ENCODE results near the gene BNIP2.
"Not testable (repeated sequence)": the region's sequence is repeated elsewhere in the genome, so short reads cannot be mapped to it uniquely, and the experiment has no call there.

Gene BNIP2

GRCh38 chr15:59701880-59702279 is 12.8 kb upstream of the BNIP2 start:
- H3K27ac Mint-ChIP-seq, result no peak overlapping the region

GRCh38 chr15:59699810-59700431 is 10.8 kb upstream of the BNIP2 start:
- no peaks in the 10 kb centered on the region for H3K4me1 Mint-ChIP-seq

More at GRCh38 chr15:59701880-59702279, 12.8 kb upstream of the BNIP2 start:
- Mint-ChIP-seq H3K9me3 (no peaks in the 10 kb centered on the region), H3K4me3 (no peak overlapping the region), H3K36me3 (no peaks in the 10 kb centered on the region), H3K27me3 (peaks cover 4% of the 10 kb centered on the region), H3K4me1 (peaks cover 2% of the 10 kb centered on the region)
- DNase-seq (ENCODE audit: low spot score in 2 of 2), result no peak
- ATAC-seq (ENCODE audit: low read depth), result no peak

GRCh38 chr15:59698065-59698464 is 8.9 kb upstream of the BNIP2 start:
- not testable (repeated sequence) for H3K27me3 Mint-ChIP-seq; H3K4me1 Mint-ChIP-seq; H3K4me3 Mint-ChIP-seq; H3K36me3 Mint-ChIP-seq; H3K9me3 Mint-ChIP-seq; DNase-seq (ENCODE audit: low spot score in 2 of 2); H3K27ac Mint-ChIP-seq; ATAC-seq (ENCODE audit: low read depth)

More at GRCh38 chr15:59699810-59700431, 10.8 kb upstream of the BNIP2 start:
- Mint-ChIP-seq H3K9me3 (no peaks in the 10 kb centered on the region), H3K4me3 (no peak overlapping the region), H3K27me3 (peaks cover 2% of the 10 kb centered on the region), H3K27ac (no peak overlapping the region), H3K36me3 (no peaks in the 10 kb centered on the region)
- no peak for DNase-seq (ENCODE audit: low spot score in 2 of 2)
- ATAC-seq (ENCODE audit: low read depth), result no peak

- Mint-ChIP-seq H3K27ac (no peak overlapping the region), H3K27me3 (peaks cover 2% of the 10 kb centered on the region), H3K4me1 (no peaks in the 10 kb centered on the region), H3K36me3 (no peaks in the 10 kb centered on the region), H3K9me3 (no peaks in the 10 kb centered on the region), H3K4me3 (no peak overlapping the region)
- DNase-seq (ENCODE audit: low spot score in 2 of 2), result no peak
- ATAC-seq (ENCODE audit: low read depth), result no peak
Observed at GRCh38 chr15:59696332-59696731, 7.2 kb upstream of the BNIP2 start.

GRCh38 chr15:59694779-59695178 is 5.7 kb upstream of the BNIP2 start:
- Mint-ChIP-seq H3K36me3 (no peaks in the 10 kb centered on the region), H3K4me1 (peaks cover 2% of the 10 kb centered on the region), H3K9me3 (no peaks in the 10 kb centered on the region), H3K27me3 (peaks cover 2% of the 10 kb centered on the region), H3K4me3 (no peak overlapping the region), H3K27ac (no peak overlapping the region)
- ATAC-seq (ENCODE audit: low read depth) (no peak), DNase-seq (ENCODE audit: low spot score in 2 of 2) (no peak)

- Mint-ChIP-seq H3K4me3 (no peak overlapping the region), H3K9me3 (no peaks in the 10 kb centered on the region), H3K36me3 (peaks cover 3% of the 10 kb centered on the region), H3K27ac (peak overlapping the region; percentile 45), H3K4me1 (peaks cover 16% of the 10 kb centered on the region), H3K27me3 (no peaks in the 10 kb centered on the region)
- ATAC-seq (ENCODE audit: low read depth), result no peak
- DNase-seq (ENCODE audit: low spot score in 2 of 2), result peak; percentile 34 to 48
Observed at GRCh38 chr15:59691194-59691805, 2.2 kb upstream of the BNIP2 start.

GRCh38 chr15:59689626-59690236 is 611 bp upstream of the BNIP2 start:
- peaks cover 21% of the 10 kb centered on the region for H3K4me1 Mint-ChIP-seq
- ATAC-seq (ENCODE audit: low read depth), result peak; percentile 10
- H3K27me3 Mint-ChIP-seq, result no peaks in the 10 kb centered on the region
- peak; percentile 38 to 41 for DNase-seq (ENCODE audit: low spot score in 2 of 2)
- H3K27ac Mint-ChIP-seq, result peak overlapping the region; percentile 97
- H3K36me3 Mint-ChIP-seq, result peaks cover 3% of the 10 kb centered on the region
- H3K9me3 Mint-ChIP-seq, result no peaks in the 10 kb centered on the region
- H3K4me3 Mint-ChIP-seq, result peak overlapping the region; percentile 97

GRCh38 chr15:59688423-59688781 is 718 bp downstream of the BNIP2 start:
- DNase-seq (ENCODE audit: low spot score in 2 of 2) (peak in 1 of 2 donors; percentile 5), ATAC-seq (ENCODE audit: low read depth) (no peak)
- Mint-ChIP-seq H3K36me3 (peaks cover 3% of the 10 kb centered on the region), H3K9me3 (no peaks in the 10 kb centered on the region), H3K27ac (peak overlapping the region; percentile 97), H3K4me1 (peaks cover 21% of the 10 kb centered on the region), H3K27me3 (no peaks in the 10 kb centered on the region), H3K4me3 (peak overlapping the region; percentile 97)

- no peaks in the 10 kb centered on the region for H3K27me3 Mint-ChIP-seq
- ATAC-seq (ENCODE audit: low read depth), result peak; percentile 48
- no peaks in the 10 kb centered on the region for H3K9me3 Mint-ChIP-seq
- peak; percentile 36 to 57 for DNase-seq (ENCODE audit: low spot score in 2 of 2)
- peaks cover 8% of the 10 kb centered on the region for H3K36me3 Mint-ChIP-seq
- H3K4me1 Mint-ChIP-seq, result peaks cover 21% of the 10 kb centered on the region
- H3K4me3 Mint-ChIP-seq, result peak overlapping the region; percentile 97
- peak overlapping the region; percentile 97 for H3K27ac Mint-ChIP-seq
Observed at GRCh38 chr15:59687836-59688235, 1.3 kb downstream of the BNIP2 start.

GRCh38 chr15:59686389-59686788 is 2.7 kb downstream of the BNIP2 start:
- H3K4me3 Mint-ChIP-seq, result peak overlapping the region; percentile 78
- H3K27me3 Mint-ChIP-seq, result no peaks in the 10 kb centered on the region
- peak; percentile 21 for ATAC-seq (ENCODE audit: low read depth)
- DNase-seq (ENCODE audit: low spot score in 2 of 2), result peak in 1 of 2 donors; percentile 47
- H3K36me3 Mint-ChIP-seq, result peaks cover 8% of the 10 kb centered on the region
- H3K9me3 Mint-ChIP-seq, result no peaks in the 10 kb centered on the region
- peak overlapping the region; percentile 89 for H3K27ac Mint-ChIP-seq
- H3K4me1 Mint-ChIP-seq, result peaks cover 21% of the 10 kb centered on the region

- ATAC-seq (ENCODE audit: low read depth) (no peak), DNase-seq (ENCODE audit: low spot score in 2 of 2) (no peak)
- H3K4me1 Mint-ChIP-seq, result peaks cover 21% of the 10 kb centered on the region
- H3K4me3 Mint-ChIP-seq, result peak overlapping the region; percentile 78
- H3K27ac Mint-ChIP-seq, result peak overlapping the region; percentile 89
- peaks cover 8% of the 10 kb centered on the region for H3K36me3 Mint-ChIP-seq
- H3K27me3 Mint-ChIP-seq, result no peaks in the 10 kb centered on the region
- H3K9me3 Mint-ChIP-seq, result no peaks in the 10 kb centered on the region
Observed at GRCh38 chr15:59685737-59686297, 3.3 kb downstream of the BNIP2 start.

GRCh38 chr15:59680870-59681269 is 8.2 kb downstream of the BNIP2 start:
- peaks cover 20% of the 10 kb centered on the region for H3K36me3 Mint-ChIP-seq
- H3K4me3 Mint-ChIP-seq, result no peak overlapping the region

GRCh38 chr15:59680346-59680745 is 8.8 kb downstream of the BNIP2 start:
- Mint-ChIP-seq H3K9me3 (no peaks in the 10 kb centered on the region), H3K27me3 (no peaks in the 10 kb centered on the region), H3K27ac (no peak overlapping the region), H3K4me3 (no peak overlapping the region), H3K36me3 (peaks cover 20% of the 10 kb centered on the region), H3K4me1 (peaks cover under 1% of the 10 kb centered on the region)
- ATAC-seq (ENCODE audit: low read depth) (no peak), DNase-seq (ENCODE audit: low spot score in 2 of 2) (no peak)

More at GRCh38 chr15:59680870-59681269, 8.2 kb downstream of the BNIP2 start:
- Mint-ChIP-seq H3K4me1 (peaks cover 3% of the 10 kb centered on the region), H3K27me3 (no peaks in the 10 kb centered on the region), H3K27ac (no peak overlapping the region), H3K9me3 (no peaks in the 10 kb centered on the region)
- ATAC-seq (ENCODE audit: low read depth), result no peak
- DNase-seq (ENCODE audit: low spot score in 2 of 2), result no peak

GRCh38 chr15:59678620-59679019 is 10.5 kb downstream of the BNIP2 start:
- no peaks in the 10 kb centered on the region for H3K9me3 Mint-ChIP-seq
- no peaks in the 10 kb centered on the region for H3K4me1 Mint-ChIP-seq
- no peak overlapping the region for H3K27ac Mint-ChIP-seq
- ATAC-seq (ENCODE audit: low read depth), result no peak
- H3K36me3 Mint-ChIP-seq, result peaks cover 20% of the 10 kb centered on the region
- DNase-seq (ENCODE audit: low spot score in 2 of 2), result no peak
- no peak overlapping the region for H3K4me3 Mint-ChIP-seq
- no peaks in the 10 kb centered on the region for H3K27me3 Mint-ChIP-seq

Data from memory B cell (primary cell).